MM.1S (cell line): Measurements from ENCODE around the gene BRIP1.

Source experiments
- DNase-seq: peaks from one replicate; pipeline ENCODE4 v3.0.0-alpha.2; 2015
- H2AFZ ChIP-seq: fragments of 300-600 bp; sonication (generic); 2 replicates; pipeline ENCODE4 v1.6.0; 2016; ENCODE audit warnings: antibody characterized with exemption, low read length
- H3F3A ChIP-seq: fragments of 300-600 bp; sonication (generic); 2 replicates; pipeline ENCODE4 v1.6.1; 2016; ENCODE audit warnings: mild to moderate bottlenecking, antibody characterized with exemption, low read length, moderate library complexity, mixed read lengths; ENCODE audit not compliant: insufficient read depth
- H3K27ac ChIP-seq: fragments of 300-600 bp; sonication (generic); 2 replicates; pipeline ENCODE4 v1.5.1; 2016; ENCODE audit warnings: mild to moderate bottlenecking, low read length
- H3K27me3 ChIP-seq: fragments of 300-600 bp; sonication (generic); replicated peaks from 2 replicates; pipeline ENCODE4 v1.6.0; 2016; ENCODE audit warnings: low read length; ENCODE audit not compliant: insufficient read depth
- H3K36me3 ChIP-seq: fragments of 300-600 bp; sonication (generic); replicated peaks from 2 replicates; pipeline ENCODE4 v1.6.1; 2016; ENCODE audit warnings: mild to moderate bottlenecking, low read length, mixed read lengths; ENCODE audit not compliant: insufficient read depth
- H3K4me1 ChIP-seq: fragments of 300-600 bp; sonication (generic); 2 replicates; pipeline ENCODE4 v1.6.1; 2016; ENCODE audit warnings: low read length, mixed read lengths
- H3K4me2 ChIP-seq: fragments of 300-600 bp; sonication (generic); 2 replicates; pipeline ENCODE4 v1.6.0; 2016; ENCODE audit warnings: low read depth, low read length
- H3K4me3 ChIP-seq: fragments of 300-600 bp; sonication (generic); 2 replicates; pipeline ENCODE4 v1.5.1; 2016; ENCODE audit warnings: low read length, mixed read lengths
- H3K79me2 ChIP-seq: fragments of 300-600 bp; sonication (generic); 2 replicates; pipeline ENCODE4 v1.6.1; 2016; ENCODE audit warnings: mixed run types, low read length, mixed read lengths
- H3K9ac ChIP-seq: fragments of 300-600 bp; sonication (generic); 2 replicates; pipeline ENCODE4 v1.6.1; 2016; ENCODE audit warnings: low read length, mixed read lengths
- H3K9me2 ChIP-seq: fragments of 300-600 bp; sonication (generic); replicated peaks from 2 replicates; pipeline ENCODE4 v1.6.1; 2016; ENCODE audit warnings: mild to moderate bottlenecking, low read length, mixed read lengths; ENCODE audit not compliant: insufficient read depth
- H3K9me3 ChIP-seq: fragments of 300-600 bp; sonication (generic); replicated peaks from 2 replicates; pipeline ENCODE4 v1.6.1; 2016; ENCODE audit warnings: mild to moderate bottlenecking, low read length, mixed read lengths; ENCODE audit not compliant: insufficient read depth
- H4K20me1 ChIP-seq: fragments of 300-600 bp; sonication (generic); 2 replicates; pipeline ENCODE4 v1.6.1; 2016; ENCODE audit warnings: mild to moderate bottlenecking, low read length, moderate library complexity, mixed read lengths; ENCODE audit not compliant: insufficient read depth
- CTCF ChIP-seq: fragments of 300-600 bp; sonication (generic); IDR thresholded peaks from 2 replicates; pipeline ENCODE4 v1.5.1; 2016; ENCODE audit warnings: antibody characterized with exemption, low read length, mixed read lengths
- EZH2 ChIP-seq: fragments of 300-600 bp; sonication (generic); optimal IDR thresholded peaks from 2 replicates; pipeline ENCODE3; 2017; ENCODE audit warnings: low read depth, mild to moderate bottlenecking, antibody characterized with exemption, low read length, mixed read lengths
- EZH2phosphoT487 ChIP-seq: fragments of 300-600 bp; sonication (generic); IDR thresholded peaks from 2 replicates; pipeline ENCODE4 v1.6.1; 2018; ENCODE audit warnings: antibody characterized with exemption, low read length

BRIP1 gene

GRCh38 chr17:61672140-61672539, 191.2 kb downstream of the BRIP1 start:
- no peaks in the 10 kb centered on the region for H3K79me2 ChIP-seq
- no peaks in the 10 kb centered on the region for H3K9me2 ChIP-seq
- no peak overlapping the region for H3K27ac ChIP-seq
- no peak overlapping the region for H3K9ac ChIP-seq
- no peaks in the 10 kb centered on the region for H4K20me1 ChIP-seq
- H3K4me2 ChIP-seq, result no peak overlapping the region
- no peaks in the 10 kb centered on the region for H3K9me3 ChIP-seq
- no peaks in the 10 kb centered on the region for H3K27me3 ChIP-seq
- no peaks in the 10 kb centered on the region for H3K4me1 ChIP-seq
- no peak overlapping the region for H2AFZ ChIP-seq
- H3K4me3 ChIP-seq, result no peak overlapping the region
- DNase-seq, result no peak
- no peaks in the 10 kb centered on the region for H3F3A ChIP-seq
- no peak for TF ChIP-seq EZH2phosphoT487
- TF ChIP-seq CTCF, result no peak
- TF ChIP-seq EZH2, result no peak
- H3K36me3 ChIP-seq, result no peaks in the 10 kb centered on the region

GRCh38 chr17:61670691-61671090, 192.6 kb downstream of the BRIP1 start:
- no peak overlapping the region for H3K4me2 ChIP-seq
- no peaks in the 10 kb centered on the region for H3F3A ChIP-seq
- no peaks in the 10 kb centered on the region for H4K20me1 ChIP-seq
- TF ChIP-seq CTCF (no peak), EZH2 (no peak), EZH2phosphoT487 (no peak)
- H3K27ac ChIP-seq, result no peak overlapping the region
- no peaks in the 10 kb centered on the region for H3K79me2 ChIP-seq
- no peak overlapping the region for H2AFZ ChIP-seq
- no peaks in the 10 kb centered on the region for H3K9me2 ChIP-seq
- no peaks in the 10 kb centered on the region for H3K27me3 ChIP-seq
- H3K36me3 ChIP-seq, result no peaks in the 10 kb centered on the region
- no peak overlapping the region for H3K9ac ChIP-seq
- H3K9me3 ChIP-seq, result no peaks in the 10 kb centered on the region
- no peaks in the 10 kb centered on the region for H3K4me1 ChIP-seq
- DNase-seq, result no peak
- no peak overlapping the region for H3K4me3 ChIP-seq

- Histone ChIP-seq H3K27me3 (no peaks in the 10 kb centered on the region), H4K20me1 (no peaks in the 10 kb centered on the region), H3K9me3 (no peaks in the 10 kb centered on the region), H3K9me2 (no peaks in the 10 kb centered on the region), H3K4me1 (no peaks in the 10 kb centered on the region), H3F3A (no peaks in the 10 kb centered on the region), H2AFZ (no peak overlapping the region), H3K79me2 (no peaks in the 10 kb centered on the region), H3K36me3 (no peaks in the 10 kb centered on the region), H3K4me3 (no peak overlapping the region), H3K27ac (no peak overlapping the region), H3K9ac (no peak overlapping the region), H3K4me2 (no peak overlapping the region)
- no peak for DNase-seq
- no peak for TF ChIP-seq CTCF
- TF ChIP-seq EZH2phosphoT487, result no peak
- TF ChIP-seq EZH2, result no peak
Measured at GRCh38 chr17:61669522-61669921, 193.8 kb downstream of the BRIP1 start.
